GM12864 (cell line): ENCODE measurements around the gene GRPR.
A peak's percentile ranks its signal among the peaks of the same experiment; 100 is the strongest.

Source experiments
- DNase-seq: peaks from one replicate; pipeline ENCODE4 v3.0.0-alpha.2; 2011; ENCODE audit warnings: low read depth
- H3K4me3 ChIP-seq: 2 replicates; pipeline ENCODE4 v1.5.1; 2011; ENCODE audit warnings: mild to moderate bottlenecking, low read depth, low read length, control low read depth
- CTCF ChIP-seq: IDR thresholded peaks from 2 replicates; pipeline ENCODE4 v1.5.1; 2011; ENCODE audit warnings: low read depth, mild to moderate bottlenecking, moderate library complexity, low read length, control low read depth, inconsistent platforms; ENCODE audit errors: missing control alignments

GRPR gene

GRCh38 chrX:16123222-16123786 lies at the start of gene GRPR:
GRPR (plus strand) TSS chrX:16123565; CDS start chrX:16123954, 389 bp downstream.
- DNase-seq, result peak; percentile 62
- H3K4me3 ChIP-seq, result no peak within 1 kb of the TSS
- peak; percentile 74 for TF ChIP-seq CTCF

- no peak for DNase-seq
- TF ChIP-seq CTCF, result no peak
- H3K4me3 ChIP-seq, result no peak overlapping the region
Measured at GRCh38 chrX:16075087-16075486, 48.3 kb upstream of the GRPR start.

GRCh38 chrX:16076834-16077233 lies 46.5 kb upstream of the GRPR start:
- DNase-seq, result no peak
- no peak for TF ChIP-seq CTCF
- H3K4me3 ChIP-seq, result no peak overlapping the region

GRCh38 chrX:16077811-16078210 lies 45.6 kb upstream of the GRPR start:
- no peak for DNase-seq
- TF ChIP-seq CTCF, result no peak
- no peak overlapping the region for H3K4me3 ChIP-seq

GRCh38 chrX:16081357-16081756 lies 42.0 kb upstream of the GRPR start:
- no peak for TF ChIP-seq CTCF
- H3K4me3 ChIP-seq, result no peak overlapping the region
- no peak for DNase-seq

- no peak for TF ChIP-seq CTCF
- DNase-seq, result no peak
- H3K4me3 ChIP-seq, result no peak overlapping the region
Measured at GRCh38 chrX:16082470-16083085, 40.8 kb upstream of the GRPR start.

- DNase-seq, result no peak
- TF ChIP-seq CTCF, result no peak
- no peak overlapping the region for H3K4me3 ChIP-seq
Measured at GRCh38 chrX:16087076-16087475, 36.3 kb upstream of the GRPR start.
